Adrenal gland (tissue), 12 donors: Measurements from ENCODE around the gene TNS3. TPM values are rescaled to one million over a fixed set of nuclear protein-coding genes. Genes with fewer than 3 reads are reported as not detected.
A peak's percentile ranks its signal among the peaks of the same experiment; 100 is the strongest.

Source experiments
- DNase-seq, 7 donors: peaks; one replicate each; pipeline ENCODE4 v3.0.0-alpha.2; 2019 to 2020
- H3K27ac ChIP-seq, 5 donors: fragments of 200-600 bp; sonication (generic) in 4 of 5; 1 replicate in 3 of 5; 2 replicates in 2 of 5; pipeline versions ENCODE4 v1.5.1 to v1.8.0; 2016 to 2020; ENCODE audit warnings: mild to moderate bottlenecking in 1 of 5
- H3K27me3 ChIP-seq: fragments of 200-600 bp; 2 replicates; pipeline ENCODE4 v1.8.0; 2021
- H3K36me3 ChIP-seq, 2 donors: fragments of 200-600 bp; replicated peaks in 1 of 2; 1 replicate in 1 of 2; 2 replicates in 1 of 2; pipeline versions ENCODE4 v1.5.1 to v1.8.0; 2018 to 2022
- H3K4me1 ChIP-seq, 2 donors: fragments of 200-600 bp; replicated peaks in 1 of 2; 1 replicate in 1 of 2; 2 replicates in 1 of 2; pipeline versions ENCODE4 v1.5.1 to v1.8.0; 2018 to 2021
- H3K4me3 ChIP-seq, 4 donors: fragments of 200-600 bp; sonication (generic) in 3 of 4; one replicate each; pipeline ENCODE4 v1.5.1; 2016 to 2018
- H3K9me3 ChIP-seq, 3 donors: fragments of 200-600 bp; sonication (generic) in 1 of 3; replicated peaks in 1 of 3; 1 replicate in 2 of 3; 2 replicates in 1 of 3; pipeline versions ENCODE4 v1.5.1 to v1.8.0; 2016 to 2021
- CTCF ChIP-seq, 6 experiments: fragments of 450-650 bp in 4 of 6; fragments of 200-600 bp in 2 of 6; sonication (generic) in 1 of 6; IDR thresholded peaks; 1 replicate in 5 of 6; 2 replicates in 1 of 6; pipeline versions ENCODE4 v1.5.1 to v1.8.0; 2016 to 2021; ENCODE audit warnings: antibody characterized with exemption in 6 of 6, mild to moderate bottlenecking in 2 of 6, moderate library complexity in 1 of 6
- POLR2A ChIP-seq, 2 donors: fragments of 450-650 bp; IDR thresholded peaks; one replicate each; pipeline ENCODE4 v1.6.1; 2017; ENCODE audit warnings: antibody characterized with exemption in 2 of 2, mild to moderate bottlenecking in 2 of 2, moderate library complexity in 1 of 2
- WGBS, 4 donors: extraction: QIAGEN DNeasy Blood & Tissue Kit in 2 of 4; methylation state at CpG; one replicate each; pipeline versions ENCODE4 v1.1.5 to v1.1.7; 2013 to 2017; 5-methylcytosine and 5-hydroxymethylcytosine counted together
- intact Hi-C, 2 donors: fragments of 100-400 bp; cut with DNase I; formaldehyde crosslinking; loops; one replicate each; pipeline versions ENCODE4 v1.14.1 to v1.15.0; 2022 to 2023
- polyA plus RNA-seq, 3 donors: library from polyadenylated mRNA; stranded (reverse); fragments of 200-250 nt in 2 of 3; fragments of 350-450 nt in 1 of 3; fragmentation: Illumina TruSeq in 1 of 3; extraction: RNeasy Lipid Tissue Mini Kit (QIAGEN cat#74804) in 1 of 3; gene quantifications; one replicate each; pipeline ENCODE4 v1.2.3, GENCODE V29; 2013 to 2014
- total RNA-seq, 9 donors: library from RNA; depleted of rRNA in 4 of 9; stranded (reverse); fragments of >200 nt in 4 of 9; fragments of 120-200 nt in 1 of 9; fragmentation: NEBNext Ultra II Directional in 1 of 9; extraction: Animal tissue kit (Norgen Biotek cat#: 25700) in 1 of 9; gene quantifications; one replicate each; pipeline versions ENCODE4 v1.1.0 to v1.2.4, GENCODE V29; 2013 to 2023
- donor health status: healthy with polysubstance abuse.
- donor health status: Bipolar disorder and iron deficiency.
- donor health status: DM: yes; HTN: yes; CAD: no.
- donor health status: DM: no; HTN: no; CAD: no.
- donor health status: DM: no; HTN: no; CAD: no.
- donor health status: DM: yes; HTN: yes; CAD: no.

TNS3 gene
- total and polyA plus RNA-seq, 12 donors: 21.0 to 188 (median 99.8) TPM

DNA sequence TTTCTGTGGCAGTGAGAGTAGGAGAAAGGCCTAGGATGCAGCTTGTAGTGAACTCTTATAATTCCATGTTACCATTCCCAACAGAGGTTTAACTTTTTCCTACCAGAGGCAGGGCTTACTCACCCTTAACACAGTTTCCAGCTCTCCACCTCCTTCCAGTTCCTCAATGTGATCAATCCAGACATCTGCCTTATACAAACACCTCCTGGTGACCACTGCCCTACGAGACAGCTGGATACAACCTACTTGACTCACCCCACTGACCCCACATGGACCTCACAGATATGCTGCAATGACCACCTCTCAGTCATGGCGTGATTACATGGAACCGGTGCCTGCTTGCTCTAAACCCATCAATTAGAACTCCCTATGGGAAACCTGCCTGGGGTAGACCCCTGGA is 326.5 kb downstream of the TNS3 start:
- WGBS, 4 donors: 81 to 94% (median 89%) methylated on average over 3 of the region's 3 CpGs
- H3K27me3 ChIP-seq: no peaks in the 10 kb centered on the region
- H3K4me3 ChIP-seq: no peak overlapping the region
- DNase-seq: no peak
- H3K36me3 ChIP-seq: no peaks in the 10 kb centered on the region
- H3K4me1 ChIP-seq: peaks cover 11 to 18% of the 10 kb centered on the region in 2 donors
- no peaks in the 10 kb centered on the region for H3K9me3 ChIP-seq
- TF ChIP-seq CTCF (IDR thresholded peaks at IDR 0.05): no peak
- TF ChIP-seq POLR2A (IDR thresholded peaks at IDR 0.05): no peak
- intact Hi-C loops: loop anchor here in 1 of 2 donors (10.0 kb wide), 1 partner anchor 1341 kb away; no protein-coding TSS in a partner anchor
- H3K27ac ChIP-seq: no peak overlapping the region

DNA sequence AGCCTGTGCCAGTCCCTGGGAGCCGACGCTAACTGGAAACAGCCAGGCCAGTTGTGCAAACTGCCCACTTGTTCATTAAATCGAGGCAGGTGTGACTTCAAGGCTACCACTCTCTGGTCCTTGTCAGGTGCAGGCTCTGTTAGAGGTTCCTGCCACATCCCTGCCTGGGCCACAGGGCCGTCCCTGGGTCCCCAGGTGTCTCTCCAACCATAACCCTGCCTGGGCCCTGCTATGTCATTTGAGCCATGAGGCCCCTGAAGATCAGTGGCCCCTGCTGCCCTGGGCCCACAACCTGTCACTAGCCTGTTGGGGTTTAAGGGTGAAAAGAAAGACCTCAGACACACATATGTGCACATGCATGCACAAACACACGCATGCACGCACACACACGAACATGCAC is 326.9 kb downstream of the TNS3 start:
- H3K4me3 ChIP-seq: no peak overlapping the region
- H3K36me3 ChIP-seq: no peaks in the 10 kb centered on the region
- peak overlapping the region in 1 of 5 donors; percentile 91 for H3K27ac ChIP-seq
- H3K4me1 ChIP-seq: peaks cover 11 to 18% of the 10 kb centered on the region in 2 donors
- intact Hi-C loops: loop anchor here in 1 of 2 donors (10.0 kb wide), 1 partner anchor 1340 kb away; no protein-coding TSS in a partner anchor
- H3K27me3 ChIP-seq: no peaks in the 10 kb centered on the region
- DNase-seq: peak in 1 of 7 donors; percentile 48
- TF ChIP-seq CTCF (IDR thresholded peaks at IDR 0.05) (no peak), POLR2A (IDR thresholded peaks at IDR 0.05) (no peak)
- H3K9me3 ChIP-seq: no peaks in the 10 kb centered on the region
- WGBS, 4 donors: 75 to 89% (median 82%) methylated on average over 5 to 7 of the region's 7 CpGs

DNA sequence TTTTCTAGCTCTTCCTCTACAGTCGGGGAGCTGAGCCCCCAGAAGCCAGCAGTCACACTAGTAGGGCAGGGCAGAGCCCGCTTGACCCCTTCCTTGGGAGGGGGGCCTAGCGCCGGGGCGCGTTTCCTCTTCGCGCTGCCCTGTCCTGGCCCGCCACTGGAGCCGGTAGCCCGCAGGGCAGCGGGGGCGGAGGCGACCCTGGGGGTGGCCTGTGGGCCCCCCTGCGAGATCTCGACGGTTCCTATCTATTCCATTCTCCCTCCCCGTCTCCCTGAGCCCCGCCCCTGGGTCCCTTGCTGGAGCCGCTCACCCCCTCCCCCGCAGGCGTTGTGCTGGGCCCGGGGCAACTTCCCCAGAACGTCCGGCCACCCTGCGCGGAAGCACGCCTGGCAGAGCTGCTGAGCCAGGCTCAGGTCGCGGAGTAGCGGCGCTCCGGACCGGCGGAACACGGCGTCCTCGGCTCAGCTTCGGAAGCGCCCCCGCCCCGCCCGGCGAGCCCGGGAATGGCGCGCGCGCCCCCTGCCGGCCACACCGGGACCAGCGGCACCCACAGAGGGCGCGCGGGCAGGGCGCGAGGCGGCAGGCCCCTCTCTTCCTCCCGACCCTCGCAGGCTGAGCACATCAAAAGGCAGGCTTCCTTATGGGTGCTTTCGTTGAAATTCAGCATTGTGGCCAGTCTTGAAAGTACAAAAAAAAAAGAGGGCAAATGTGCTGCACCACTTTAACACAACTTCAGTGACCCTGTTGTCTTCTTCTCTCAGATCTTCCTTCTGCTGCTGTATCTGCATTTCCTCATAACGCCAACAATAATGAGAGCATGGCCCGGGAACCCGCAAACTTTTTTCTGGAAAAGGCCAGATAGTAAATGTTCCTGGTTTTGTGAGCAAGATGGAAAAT is 327.6 kb downstream of the TNS3 start:
- peak; percentile 30 to 97 (median 65) for TF ChIP-seq CTCF (IDR thresholded peaks at IDR 0.05)
- peak; percentile 28 to 42 for TF ChIP-seq POLR2A (IDR thresholded peaks at IDR 0.05)
- intact Hi-C loops: loop anchor here in 1 of 2 donors (10.0 kb wide), 1 partner anchor 1340 kb away; no protein-coding TSS in a partner anchor
- H3K9me3 ChIP-seq: no peaks in the 10 kb centered on the region
- DNase-seq: peak; percentile 75 to 89 (median 83)
- peak overlapping the region in 2 of 4 donors; percentile 40 to 62 for H3K4me3 ChIP-seq
- peaks cover 11 to 18% of the 10 kb centered on the region in 2 donors for H3K4me1 ChIP-seq
- H3K27ac ChIP-seq: peak overlapping the region in 4 of 5 donors; percentile 65 to 91 (median 80)
- 1 to 4% (median 3%) methylated on average over 6 to 64 of the region's 64 CpGs for WGBS, 4 donors
- H3K36me3 ChIP-seq: no peaks in the 10 kb centered on the region
- no peaks in the 10 kb centered on the region for H3K27me3 ChIP-seq

GRCh38 chr7:47253650-47254080 is 328.2 kb downstream of the TNS3 start:
- H3K4me3 ChIP-seq: peak overlapping the region in 2 of 4 donors; percentile 40 to 62
- no peaks in the 10 kb centered on the region for H3K27me3 ChIP-seq
- intact Hi-C loops: loop anchor here in 1 of 2 donors (10.0 kb wide), 1 partner anchor 1339 kb away; no protein-coding TSS in a partner anchor
- peak overlapping the region in 4 of 5 donors; percentile 65 to 91 (median 80) for H3K27ac ChIP-seq
- H3K9me3 ChIP-seq: no peaks in the 10 kb centered on the region
- 0 to 20% (median 3%) methylated on average over 1 to 14 of the region's 14 CpGs for WGBS, 4 donors
- TF ChIP-seq CTCF (IDR thresholded peaks at IDR 0.05) (no peak), POLR2A (IDR thresholded peaks at IDR 0.05) (peak in 1 of 2 donors; percentile 26)
- no peaks in the 10 kb centered on the region for H3K36me3 ChIP-seq
- DNase-seq: peak; percentile 45 to 78 (median 63)
- H3K4me1 ChIP-seq: peaks cover 11 to 18% of the 10 kb centered on the region in 2 donors
